ENCODE data around the gene ABCC8.

Gene ABCC8

GRCh38 chr11:17397311-17398002, 79.2 kb downstream of the ABCC8 start:
- no peak overlapping the region for H3K4me3 ChIP-seq (IDR thresholded peaks at IDR 0.05; ENCODE audit: insufficient read depth, low read depth, low read length)
- H3K4me1 ChIP-seq (ENCODE audit: low read depth, poor library complexity, severe bottlenecking) = no peaks in the 10 kb centered on the region
- no peaks in the 10 kb centered on the region for H3K27me3 ChIP-seq (ENCODE audit: insufficient read depth, low read depth)
- no peak overlapping the region for H2AFZ ChIP-seq (ENCODE audit: low read depth)
- H3K4me2 ChIP-seq = no peak overlapping the region
- no peaks in the 10 kb centered on the region for H4K20me1 ChIP-seq (ENCODE audit: insufficient read depth)
- no peak overlapping the region for H3K9ac ChIP-seq
- H3K27ac ChIP-seq = no peak overlapping the region
- no peak for TF ChIP-seq CTCF (conservative IDR thresholded peaks at IDR 0.05; ENCODE audit: low read depth, low read length)
- H3K79me2 ChIP-seq (ENCODE audit: insufficient read depth, low read depth) = no peaks in the 10 kb centered on the region
- H3K36me3 ChIP-seq (ENCODE audit: insufficient read depth) = no peaks in the 10 kb centered on the region

GRCh38 chr11:17396598-17397310, 79.9 kb downstream of the ABCC8 start:
- H4K20me1 ChIP-seq (ENCODE audit: insufficient read depth) = no peaks in the 10 kb centered on the region
- no peaks in the 10 kb centered on the region for H3K36me3 ChIP-seq (ENCODE audit: insufficient read depth)
- no peaks in the 10 kb centered on the region for H3K4me1 ChIP-seq (ENCODE audit: low read depth, poor library complexity, severe bottlenecking)
- H3K27ac ChIP-seq = no peak overlapping the region
- H2AFZ ChIP-seq (ENCODE audit: low read depth) = no peak overlapping the region
- H3K79me2 ChIP-seq (ENCODE audit: insufficient read depth, low read depth) = no peaks in the 10 kb centered on the region
- H3K9ac ChIP-seq = no peak overlapping the region
- H3K4me2 ChIP-seq = no peak overlapping the region
- H3K4me3 ChIP-seq (IDR thresholded peaks at IDR 0.05; ENCODE audit: insufficient read depth, low read depth, low read length) = no peak overlapping the region
- H3K27me3 ChIP-seq (ENCODE audit: insufficient read depth, low read depth) = no peaks in the 10 kb centered on the region
- TF ChIP-seq CTCF (conservative IDR thresholded peaks at IDR 0.05; ENCODE audit: low read depth, low read length) = no peak

- H3K4me3 ChIP-seq (IDR thresholded peaks at IDR 0.05; ENCODE audit: insufficient read depth, low read depth, low read length) = no peak overlapping the region
- H3K9ac ChIP-seq = no peak overlapping the region
- TF ChIP-seq CTCF (conservative IDR thresholded peaks at IDR 0.05; ENCODE audit: low read depth, low read length) = no peak
- no peaks in the 10 kb centered on the region for H3K4me1 ChIP-seq (ENCODE audit: low read depth, poor library complexity, severe bottlenecking)
- H4K20me1 ChIP-seq (ENCODE audit: insufficient read depth) = no peaks in the 10 kb centered on the region
- no peak overlapping the region for H3K27ac ChIP-seq
- no peak overlapping the region for H2AFZ ChIP-seq (ENCODE audit: low read depth)
- no peaks in the 10 kb centered on the region for H3K79me2 ChIP-seq (ENCODE audit: insufficient read depth, low read depth)
- H3K36me3 ChIP-seq (ENCODE audit: insufficient read depth) = no peaks in the 10 kb centered on the region
- H3K27me3 ChIP-seq (ENCODE audit: insufficient read depth, low read depth) = no peaks in the 10 kb centered on the region
- H3K4me2 ChIP-seq = no peak overlapping the region
Observed at GRCh38 chr11:17395978-17396377, 80.7 kb downstream of the ABCC8 start.

- H3K9ac ChIP-seq = no peak overlapping the region
Observed at GRCh38 chr11:17395554-17395961, 81.1 kb downstream of the ABCC8 start.

More at GRCh38 chr11:17395554-17395961, 81.1 kb downstream of the ABCC8 start:
- no peak overlapping the region for H2AFZ ChIP-seq (ENCODE audit: low read depth)
- no peaks in the 10 kb centered on the region for H3K79me2 ChIP-seq (ENCODE audit: insufficient read depth, low read depth)
- TF ChIP-seq CTCF (conservative IDR thresholded peaks at IDR 0.05; ENCODE audit: low read depth, low read length) = no peak
- H3K4me3 ChIP-seq (IDR thresholded peaks at IDR 0.05; ENCODE audit: insufficient read depth, low read depth, low read length) = no peak overlapping the region
- no peaks in the 10 kb centered on the region for H3K36me3 ChIP-seq (ENCODE audit: insufficient read depth)
- H3K27me3 ChIP-seq (ENCODE audit: insufficient read depth, low read depth) = no peaks in the 10 kb centered on the region
- no peaks in the 10 kb centered on the region for H4K20me1 ChIP-seq (ENCODE audit: insufficient read depth)
- H3K4me1 ChIP-seq (ENCODE audit: low read depth, poor library complexity, severe bottlenecking) = no peaks in the 10 kb centered on the region
- no peak overlapping the region for H3K27ac ChIP-seq
- H3K4me2 ChIP-seq = no peak overlapping the region

Measured in KMS-11 (cell line).